ENCODE data around the gene CORO2A. TPM values are rescaled to one million over a fixed set of nuclear protein-coding genes. Genes with fewer than 3 reads are reported as not detected.

The CORO2A gene
- total and polyA plus RNA-seq, 2 donors (not counting 3 experiments of a cell fraction or from before 2014, with no cell fraction given): 0.35 to 0.53 TPM

DNA sequence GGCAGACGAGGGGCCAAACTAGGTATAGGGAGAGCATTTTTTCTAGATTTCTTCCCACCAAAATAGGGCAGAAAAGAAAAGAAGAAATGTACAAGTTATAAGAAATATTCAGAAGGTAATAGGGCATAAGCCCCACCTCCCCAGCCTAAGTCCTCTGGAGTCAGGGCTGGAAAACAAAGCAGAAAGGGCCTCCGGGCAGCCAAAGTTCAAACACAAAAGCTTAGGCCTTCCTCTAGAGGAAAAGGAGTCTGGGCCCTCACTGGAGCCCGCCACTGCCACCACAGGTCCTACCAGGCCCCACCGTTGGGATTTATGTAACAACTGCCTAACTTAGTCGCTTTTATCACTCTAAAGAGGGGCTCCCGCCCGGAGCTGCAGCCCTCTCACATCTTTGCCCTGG lies 35.4 kb upstream of the CORO2A start:
- no peak overlapping the region for H3K4me2 ChIP-seq (ENCODE audit: insufficient read depth, low read length)
- no peaks in the 10 kb centered on the region for H3K36me3 ChIP-seq (ENCODE audit: control insufficient read depth in 2 of 2, extremely low read depth in 1 of 2, insufficient read depth in 2 of 2, low read length in 2 of 2)
- no peak overlapping the region for H2AFZ ChIP-seq (ENCODE audit: low read depth, low read length)
- FAIRE-seq: no peak
- no peak overlapping the region for H3K9ac ChIP-seq (replicated peaks; ENCODE audit: extremely low read depth, insufficient read depth, low read length)
- H3K27ac ChIP-seq (ENCODE audit: insufficient read depth, low read depth, low read length): no peak overlapping the region
- no peaks in the 10 kb centered on the region for H4K20me1 ChIP-seq (replicated peaks; ENCODE audit: control insufficient read depth, extremely low read depth, insufficient read depth, low read length)
- no peaks in the 10 kb centered on the region for H3K9me1 ChIP-seq (replicated peaks; ENCODE audit: control insufficient read depth, extremely low read depth, insufficient read depth, low read length)
- ChIA-PET CTCF (no interaction called here), POLR2A (no interaction called here)
- peaks cover 9% of the 10 kb centered on the region for H3K4me1 ChIP-seq (ENCODE audit: control insufficient read depth, extremely low read depth, insufficient read depth, low read length)
- H3K4me3 ChIP-seq (replicated peaks in 1 of 3; ENCODE audit: insufficient read depth in 1 of 3, low read depth in 1 of 3, low read length in 3 of 3): no peak overlapping the region
- intact Hi-C loops (cut with micrococcal nuclease): no loop called here
- H3K79me2 ChIP-seq (ENCODE audit: control insufficient read depth, insufficient read depth, low read length): no peaks in the 10 kb centered on the region
- no peak for TF ChIP-seq MAX (IDR thresholded peaks at IDR 0.05; ENCODE audit: insufficient read depth, insufficient read length)
- no peak for TF ChIP-seq FOS (IDR thresholded peaks at IDR 0.05; ENCODE audit: borderline replicate concordance, insufficient read depth, low read length)
- no peak for TF ChIP-seq POLR2A (IDR thresholded peaks at IDR 0.05; ENCODE audit: low read depth, low read length)
- no peak for TF ChIP-seq POLR2AphosphoS5 (IDR thresholded peaks at IDR 0.05; ENCODE audit: insufficient read depth, low read depth, low read length)
- TF ChIP-seq GATA2 (IDR thresholded peaks at IDR 0.05; ENCODE audit: insufficient read depth, insufficient read length, low read depth, low read length): no peak
- no peak for TF ChIP-seq MYC (IDR thresholded peaks at IDR 0.05; ENCODE audit: low read depth, low read length)
- TF ChIP-seq CTCF (IDR thresholded peaks at IDR 0.05; ENCODE audit: extremely low read depth in 1 of 2, insufficient read depth in 1 of 2, low read depth in 1 of 2, low read length in 2 of 2): no peak
- TF ChIP-seq EZH2 (IDR thresholded peaks at IDR 0.05; ENCODE audit: borderline replicate concordance, low read depth, low read length, severe bottlenecking): no peak
- no peak for TF ChIP-seq JUN (IDR thresholded peaks at IDR 0.05; ENCODE audit: borderline replicate concordance, insufficient read depth, insufficient read length, low read depth)
- dilution Hi-C loops (cut with MboI; ENCODE audit: extremely low pct_ligation_motif_present, low sequenced_read_pairs): no loop called here
- H3K9me3 ChIP-seq (replicated peaks; ENCODE audit: control insufficient read depth, insufficient read depth, low read length): no peaks in the 10 kb centered on the region
- no peak for DNase-seq (ENCODE audit: low read depth, low spot score)
- H3K27me3 ChIP-seq (ENCODE audit: control insufficient read depth in 2 of 2, insufficient read depth in 2 of 2, low read length in 2 of 2): no peaks in the 10 kb centered on the region
- no TSS peak for BruUV-seq (replicated peaks)
